ENCODE results near the gene SRD5A1. TPM values are rescaled to one million over a fixed set of nuclear protein-coding genes. Genes with fewer than 3 reads are reported as not detected.

The SRD5A1 gene
- polyA plus RNA-seq (2011; rRNA removed) (19.7 and 20.7 TPM in 2 replicates), polyA minus RNA-seq (2011; rRNA and poly(A)+ RNA removed) (7.3 and 9.8 TPM in 2 replicates)

GRCh38 chr5:6632888-6633468 lies at the start of gene SRD5A1, which contains the start of gene NSUN2:
SRD5A1 (plus strand) TSS chr5:6633440; CDS start chr5:6633577, 137 bp downstream.
NSUN2 (minus strand) TSS chr5:6633044; CDS start chr5:6632979, 65 bp downstream.
- no peaks in the 10 kb centered on the region for H3K9me3 ChIP-seq (ENCODE audit: control insufficient read depth, insufficient read depth, low read length)
- H3K27ac ChIP-seq (ENCODE audit: low read depth, low read length) = peak within 1 kb of the TSS; percentile 95
- no peaks in the 10 kb centered on the region for H3K27me3 ChIP-seq (ENCODE audit: control insufficient read depth, insufficient read depth, low read length)
- ChIA-PET CTCF (interaction anchor here (1.0 to 2.9 kb wide), 3 partner anchors 96 to 112 kb away, joined by 3 to 35 read pairs (median 3); no protein-coding TSS in a partner anchor), POLR2A (interaction anchor here (0.6 to 2.1 kb wide), 8 partner anchors 72 to 117 kb away, joined by 3 to 18 read pairs (median 3); partner anchors contain the start of gene TENT4A)
- H3K4me3 ChIP-seq (ENCODE audit: low read depth, low read length) = peak within 1 kb of the TSS; percentile 91
- peak; percentile 76 for DNase-seq (ENCODE audit: low read depth, low spot score)
- TF ChIP-seq CTCF (IDR thresholded peaks at IDR 0.05; ENCODE audit: low read depth, low read length) = no peak

- DNase-seq (ENCODE audit: low read depth, low spot score) = no peak
- no peaks in the 10 kb centered on the region; the same call in 1 of the 2 replicates for H3K9me3 ChIP-seq (ENCODE audit: control insufficient read depth, insufficient read depth, low read length)
- POLR2A ChIA-PET = no interaction called here
- CTCF ChIA-PET = no interaction called here
- H3K4me3 ChIP-seq (ENCODE audit: low read depth, low read length) = no peak overlapping the region
- no peak overlapping the region for H3K27ac ChIP-seq (ENCODE audit: low read depth, low read length)
- TF ChIP-seq CTCF (IDR thresholded peaks at IDR 0.05; ENCODE audit: low read depth, low read length) = no peak
- peaks cover 37% of the 10 kb centered on the region for H3K27me3 ChIP-seq (ENCODE audit: control insufficient read depth, insufficient read depth, low read length)
Measured at GRCh38 chr5:6584101-6584645, 49.1 kb upstream of the SRD5A1 start.

GRCh38 chr5:6584727-6585126 lies 48.5 kb upstream of the SRD5A1 start:
- Histone ChIP-seq H3K4me3 (ENCODE audit: low read depth, low read length) (no peak overlapping the region), H3K27ac (ENCODE audit: low read depth, low read length) (no peak overlapping the region), H3K27me3 (ENCODE audit: control insufficient read depth, insufficient read depth, low read length) (peaks cover 37% of the 10 kb centered on the region), H3K9me3 (ENCODE audit: control insufficient read depth, insufficient read depth, low read length) (no peaks in the 10 kb centered on the region; the same call in 1 of the 2 replicates)
- ChIA-PET POLR2A (no interaction called here), CTCF (no interaction called here)
- TF ChIP-seq CTCF (IDR thresholded peaks at IDR 0.05; ENCODE audit: low read depth, low read length) = no peak
- DNase-seq (ENCODE audit: low read depth, low spot score) = no peak

GRCh38 chr5:6585168-6585567 lies 48.1 kb upstream of the SRD5A1 start:
- Histone ChIP-seq H3K27me3 (ENCODE audit: control insufficient read depth, insufficient read depth, low read length) (peaks cover 36% of the 10 kb centered on the region), H3K9me3 (ENCODE audit: control insufficient read depth, insufficient read depth, low read length) (no peaks in the 10 kb centered on the region; the same call in 1 of the 2 replicates), H3K27ac (ENCODE audit: low read depth, low read length) (no peak overlapping the region), H3K4me3 (ENCODE audit: low read depth, low read length) (no peak overlapping the region)
- POLR2A ChIA-PET = no interaction called here
- DNase-seq (ENCODE audit: low read depth, low spot score) = no peak
- TF ChIP-seq CTCF (IDR thresholded peaks at IDR 0.05; ENCODE audit: low read depth, low read length) = no peak
- CTCF ChIA-PET = no interaction called here

All from AG04450 (cell line).